Measurements from ENCODE around the gene CLDN9. TPM values are rescaled to one million over a fixed set of nuclear protein-coding genes. Genes with fewer than 3 reads are reported as not detected.

The CLDN9 gene
- total RNA-seq, 1 experiment from 2014 or later, result 1.3 TPM

DNA sequence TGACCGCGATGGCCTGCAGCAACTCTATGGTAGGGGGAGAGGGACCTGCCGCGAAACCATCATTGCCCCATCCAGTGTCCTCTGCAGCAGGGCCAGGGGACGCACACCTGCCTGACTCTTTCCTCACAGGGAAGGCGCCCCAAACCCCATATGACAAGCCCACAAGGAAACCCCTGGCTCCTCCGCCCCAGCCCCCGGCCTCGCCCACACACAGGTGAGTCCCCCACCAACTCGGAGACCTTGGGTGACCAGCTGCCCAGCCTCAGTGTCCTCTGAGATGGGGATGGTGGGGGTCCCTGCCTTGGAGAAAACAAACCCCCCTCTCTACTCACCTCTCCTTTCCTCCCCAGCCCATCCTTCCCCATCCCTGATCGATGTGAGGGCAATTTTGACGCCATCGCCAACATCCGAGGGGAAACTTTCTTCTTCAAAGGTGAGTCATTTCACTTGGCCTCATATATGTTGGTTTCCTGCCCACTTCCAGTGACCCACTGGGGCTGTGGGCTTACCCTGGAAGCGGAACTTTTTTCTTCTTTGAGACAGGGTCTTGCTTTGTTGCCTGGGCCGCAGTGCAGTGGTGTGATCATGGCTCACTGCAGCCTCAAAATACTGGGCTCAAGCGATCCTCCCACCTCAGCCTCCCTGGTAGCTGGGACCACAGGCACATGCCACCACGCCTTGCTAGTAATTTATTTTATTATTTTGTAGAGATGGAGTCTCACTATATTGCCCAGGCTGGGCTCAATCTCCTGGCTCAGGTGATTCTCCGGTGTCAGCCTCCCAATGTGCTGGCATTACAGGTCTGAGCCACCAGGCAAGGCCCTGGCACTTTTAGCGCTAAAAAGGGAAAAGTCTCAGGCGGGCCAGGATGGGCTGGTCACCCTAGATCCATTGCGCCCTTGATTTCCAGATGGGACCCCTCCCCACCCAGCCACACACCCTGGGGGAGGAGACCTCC lies 44.7 kb downstream of the CLDN9 start:
- Mint-ChIP-seq H3K4me1 (peaks cover 20 to 36% of the 10 kb centered on the region in 2 experiments), H3K9me3 (no peaks in the 10 kb centered on the region; a peak in 2 of 5 replicates), H3K36me3 (ENCODE audit: insufficient read depth in 1 of 3, low read depth in 3 of 3) (peaks cover 6 to 24% (median 14%) of the 10 kb centered on the region in 3 experiments), H3K4me3 (peak overlapping the region; percentile 34 to 64; a peak in 3 of 5 replicates), H3K27me3 (ENCODE audit: low read depth) (peaks cover 34% of the 10 kb centered on the region), H3K27ac (0 out of 7 replicates have a peak overlapping the region, but pooled peaks of 1 of the 3 experiments have one; percentile 20)
- Histone ChIP-seq H3K23me2 (ENCODE audit: insufficient read length, low read depth, low read length, poor library complexity, severe bottlenecking) (peaks cover 14% of the 10 kb centered on the region), H2BK5ac (ENCODE audit: insufficient read length, low read length) (no peak overlapping the region), H3T11ph (ENCODE audit: low read length) (no peak overlapping the region), H4K91ac (ENCODE audit: insufficient read length, low read depth, low read length) (no peak overlapping the region), H3K4me2 (ENCODE audit: insufficient read depth, insufficient read length, low read length) (peak overlapping the region; percentile 58), H3K4ac (ENCODE audit: low read depth, low read length) (no peak overlapping the region), H2BK12ac (ENCODE audit: insufficient read length, low read depth, low read length) (no peak overlapping the region), H3K18ac (ENCODE audit: insufficient read length, low read depth, low read length) (no peak overlapping the region), H2BK20ac (ENCODE audit: low read depth, low read length, poor library complexity, severe bottlenecking) (no peak overlapping the region), H3K56ac (ENCODE audit: insufficient read length, low read depth, low read length) (no peak overlapping the region), H2AFZ (ENCODE audit: low read length) (no peak overlapping the region), H3K23ac (ENCODE audit: insufficient read length, low read depth, low read length) (no peak overlapping the region), H3K27me3 (ENCODE audit: insufficient read depth, low read length) (peaks cover 2% of the 10 kb centered on the region; the same call in 1 of the 2 replicates), H3K14ac (ENCODE audit: insufficient read depth, low read length) (no peak overlapping the region; the same call in 1 of the 2 replicates), H3K79me1 (ENCODE audit: insufficient read depth, low read depth, low read length, poor library complexity, severe bottlenecking) (no peaks in the 10 kb centered on the region), H2BK15ac (ENCODE audit: low read depth, low read length) (no peak overlapping the region), H3K9me3 (ENCODE audit: control insufficient read depth, low read depth, low read length) (no peaks in the 10 kb centered on the region), H3K79me2 (ENCODE audit: insufficient read depth, low read length) (no peaks in the 10 kb centered on the region), H3K27ac (ENCODE audit: insufficient read length, low read depth, low read length) (no peak overlapping the region), H3K4me1 (ENCODE audit: insufficient read depth, low read length) (no peaks in the 10 kb centered on the region), H3K9ac (ENCODE audit: extremely low read depth, insufficient read length, low read length) (no peak overlapping the region), H2AK5ac (ENCODE audit: insufficient read length, low read length) (no peak overlapping the region), H4K20me1 (ENCODE audit: control insufficient read depth, insufficient read depth, insufficient read length) (no peaks in the 10 kb centered on the region), H2BK120ac (ENCODE audit: low read depth, low read length, poor library complexity, severe bottlenecking) (no peak overlapping the region), H4K8ac (replicated peaks; ENCODE audit: insufficient read length, low read depth, low read length) (no peak overlapping the region), H4K5ac (ENCODE audit: insufficient read length, low read depth, low read length) (no peak overlapping the region)
- TF ChIP-seq, protein P1, sequence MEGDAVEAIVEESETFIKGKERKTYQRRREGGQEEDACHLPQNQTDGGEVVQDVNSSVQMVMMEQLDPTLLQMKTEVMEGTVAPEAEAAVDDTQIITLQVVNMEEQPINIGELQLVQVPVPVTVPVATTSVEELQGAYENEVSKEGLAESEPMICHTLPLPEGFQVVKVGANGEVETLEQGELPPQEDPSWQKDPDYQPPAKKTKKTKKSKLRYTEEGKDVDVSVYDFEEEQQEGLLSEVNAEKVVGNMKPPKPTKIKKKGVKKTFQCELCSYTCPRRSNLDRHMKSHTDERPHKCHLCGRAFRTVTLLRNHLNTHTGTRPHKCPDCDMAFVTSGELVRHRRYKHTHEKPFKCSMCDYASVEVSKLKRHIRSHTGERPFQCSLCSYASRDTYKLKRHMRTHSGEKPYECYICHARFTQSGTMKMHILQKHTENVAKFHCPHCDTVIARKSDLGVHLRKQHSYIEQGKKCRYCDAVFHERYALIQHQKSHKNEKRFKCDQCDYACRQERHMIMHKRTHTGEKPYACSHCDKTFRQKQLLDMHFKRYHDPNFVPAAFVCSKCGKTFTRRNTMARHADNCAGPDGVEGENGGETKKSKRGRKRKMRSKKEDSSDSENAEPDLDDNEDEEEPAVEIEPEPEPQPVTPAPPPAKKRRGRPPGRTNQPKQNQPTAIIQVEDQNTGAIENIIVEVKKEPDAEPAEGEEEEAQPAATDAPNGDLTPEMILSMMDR (conservative IDR thresholded peaks at IDR 0.05), result no peak
- WGBS (ENCODE audit: extremely low coverage, insufficient read length, low lambda C conversion rate), result no CpG with 5 or more reads among the region's 22 CpGs
- no peak for DNase-seq
